Colonic mucosa (tissue), 4 donors: ENCODE results near the gene ANO2. TPM values are rescaled to one million over a fixed set of nuclear protein-coding genes. Genes with fewer than 3 reads are reported as not detected.

Experiments
- DNase-seq: peaks from one replicate; pipeline ENCODE4 v3.0.0-alpha.2; 2020
- H3K27ac ChIP-seq: fragments of 200-600 bp; one replicate; pipeline ENCODE4 v1.8.0; 2021
- H3K27me3 ChIP-seq: fragments of 200-600 bp; one replicate; pipeline ENCODE4 v1.8.0; 2021
- H3K36me3 ChIP-seq: fragments of 200-600 bp; one replicate; pipeline ENCODE4 v1.8.0; 2021
- H3K4me1 ChIP-seq: fragments of 200-600 bp; one replicate; pipeline ENCODE4 v1.8.0; 2021; ENCODE audit warnings: mild to moderate bottlenecking
- H3K4me3 ChIP-seq: fragments of 200-600 bp; one replicate; pipeline ENCODE4 v1.8.0; 2021
- H3K9ac ChIP-seq, 2 donors: one replicate each; pipeline ENCODE4 v1.7.0; 2013; ENCODE audit warnings: control low read depth in 2 of 2, low read depth in 2 of 2, low read length in 2 of 2
- H3K9me3 ChIP-seq: fragments of 200-600 bp; one replicate; pipeline ENCODE4 v1.8.0; 2021
- intact Hi-C: fragments of 100-400 bp; cut with DNase I; formaldehyde crosslinking; loops from one replicate; pipeline ENCODE4 v1.14.1; 2022
- total RNA-seq, 2 donors: library from RNA; stranded (reverse); fragmentation: NEBNext Ultra II Directional in 1 of 2; extraction: Animal tissue kit (Norgen Biotek cat#: 25700) in 1 of 2; gene quantifications; one replicate each; pipeline ENCODE4 v1.2.1, GENCODE V29; 2021
- TF ChIP-seq, protein P1 (sequence below): fragments of 200-600 bp; IDR thresholded peaks from one replicate; pipeline ENCODE4 v1.8.0; 2022; ENCODE audit warnings: antibody characterized with exemption, mild to moderate bottlenecking
- donor health status: healthy.
- donor health status: DM: no; HTN: no; CAD: no.
- donor health status: DM: no; HTN: no; CAD: no.

Gene ANO2
- total RNA-seq, 2 donors from 2014 or later: 1.1 to 2.2 TPM

DNA sequence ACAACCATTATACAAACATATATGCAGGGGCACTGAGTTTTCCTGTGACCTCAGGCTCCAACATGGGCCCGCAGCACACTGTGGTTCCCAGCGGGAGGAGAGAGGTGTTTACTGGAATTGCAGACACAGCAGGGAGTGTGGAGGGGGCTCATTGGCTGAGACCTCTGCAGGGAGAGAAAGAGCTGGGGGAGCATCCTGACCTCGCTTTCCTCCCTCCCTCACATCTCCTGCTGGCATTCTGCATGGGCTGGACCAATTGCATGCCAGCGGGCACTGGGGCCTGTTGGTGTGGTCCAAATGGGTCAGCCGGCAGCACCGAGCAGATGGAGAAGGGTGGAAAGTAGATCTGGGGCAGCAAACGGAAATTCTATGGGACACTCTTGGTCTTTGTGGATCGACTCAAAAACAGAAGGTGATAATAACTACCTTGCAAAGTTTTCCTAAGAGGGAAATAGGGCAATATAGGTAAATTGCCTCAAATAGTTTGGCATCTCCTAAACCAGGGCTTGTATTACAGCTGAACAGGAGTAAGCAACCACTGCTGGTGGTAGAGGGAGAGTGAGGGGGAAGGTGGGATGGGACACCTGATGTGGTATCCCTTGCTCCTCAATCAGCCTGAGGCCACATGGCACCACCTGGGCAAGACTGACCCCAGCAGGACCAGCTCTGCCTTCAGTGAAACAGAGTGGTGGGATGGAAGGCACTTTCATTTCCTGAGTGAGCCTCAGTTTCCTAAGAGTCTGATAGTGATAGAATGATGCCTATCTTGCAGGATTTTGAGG lies 426.3 kb downstream of the ANO2 start:
- no peak for DNase-seq
- Histone ChIP-seq H3K27me3 (no peaks in the 10 kb centered on the region), H3K4me3 (no peak overlapping the region), H3K9me3 (no peaks in the 10 kb centered on the region), H3K36me3 (no peaks in the 10 kb centered on the region), H3K9ac (no peak overlapping the region), H3K27ac (no peak overlapping the region), H3K4me1 (no peaks in the 10 kb centered on the region)
- TF ChIP-seq, protein P1, sequence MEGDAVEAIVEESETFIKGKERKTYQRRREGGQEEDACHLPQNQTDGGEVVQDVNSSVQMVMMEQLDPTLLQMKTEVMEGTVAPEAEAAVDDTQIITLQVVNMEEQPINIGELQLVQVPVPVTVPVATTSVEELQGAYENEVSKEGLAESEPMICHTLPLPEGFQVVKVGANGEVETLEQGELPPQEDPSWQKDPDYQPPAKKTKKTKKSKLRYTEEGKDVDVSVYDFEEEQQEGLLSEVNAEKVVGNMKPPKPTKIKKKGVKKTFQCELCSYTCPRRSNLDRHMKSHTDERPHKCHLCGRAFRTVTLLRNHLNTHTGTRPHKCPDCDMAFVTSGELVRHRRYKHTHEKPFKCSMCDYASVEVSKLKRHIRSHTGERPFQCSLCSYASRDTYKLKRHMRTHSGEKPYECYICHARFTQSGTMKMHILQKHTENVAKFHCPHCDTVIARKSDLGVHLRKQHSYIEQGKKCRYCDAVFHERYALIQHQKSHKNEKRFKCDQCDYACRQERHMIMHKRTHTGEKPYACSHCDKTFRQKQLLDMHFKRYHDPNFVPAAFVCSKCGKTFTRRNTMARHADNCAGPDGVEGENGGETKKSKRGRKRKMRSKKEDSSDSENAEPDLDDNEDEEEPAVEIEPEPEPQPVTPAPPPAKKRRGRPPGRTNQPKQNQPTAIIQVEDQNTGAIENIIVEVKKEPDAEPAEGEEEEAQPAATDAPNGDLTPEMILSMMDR: no peak
- intact Hi-C loops: no loop called here

DNA sequence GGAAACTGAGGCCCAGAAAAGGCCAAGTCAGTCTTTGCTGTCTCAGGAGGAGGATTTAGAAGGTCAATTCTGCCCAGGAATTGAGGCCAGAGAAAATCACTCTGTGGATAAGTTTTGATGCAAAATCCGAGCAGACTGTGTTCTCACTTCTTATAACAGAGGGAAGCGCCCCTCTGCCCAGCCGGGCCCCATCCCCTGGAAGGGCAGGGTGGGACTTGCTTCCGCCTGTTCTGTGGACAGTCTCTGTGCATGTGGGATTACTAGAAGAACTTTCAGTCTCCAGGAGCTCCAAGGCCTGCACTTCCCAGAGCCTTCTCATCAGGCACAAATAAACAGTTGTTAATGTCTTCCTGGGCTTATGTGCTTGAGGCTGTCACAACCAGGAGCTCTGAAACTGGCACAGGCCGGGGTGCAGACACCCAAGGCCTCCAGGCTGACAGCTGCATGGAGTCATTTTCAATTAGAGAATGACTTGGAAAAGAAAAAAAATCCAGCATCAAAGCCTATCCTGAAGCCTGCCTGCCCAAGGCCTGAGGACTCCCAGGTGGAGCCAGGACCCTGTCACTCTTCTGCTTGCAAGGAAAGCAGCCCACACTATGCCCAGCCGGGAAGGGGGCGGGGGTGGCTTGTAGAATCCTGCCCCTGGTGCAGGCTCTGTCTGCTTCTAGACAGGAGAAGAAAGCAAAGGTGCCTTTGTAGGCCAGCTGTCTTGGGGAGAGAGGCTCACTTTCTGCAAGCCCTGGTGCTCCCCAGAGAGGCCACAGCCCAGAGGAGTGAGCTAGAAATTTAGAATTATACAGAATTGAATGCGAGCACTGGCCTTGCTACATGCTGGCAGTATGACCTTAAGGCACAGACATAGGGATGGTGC lies 428.5 kb downstream of the ANO2 start:
- Histone ChIP-seq H3K4me1 (no peaks in the 10 kb centered on the region), H3K27ac (no peak overlapping the region), H3K36me3 (no peaks in the 10 kb centered on the region), H3K9me3 (no peaks in the 10 kb centered on the region), H3K9ac (no peak overlapping the region), H3K4me3 (no peak overlapping the region), H3K27me3 (no peaks in the 10 kb centered on the region)
- intact Hi-C loops: no loop called here
- no peak for DNase-seq
- TF ChIP-seq, protein P1: no peak

DNA sequence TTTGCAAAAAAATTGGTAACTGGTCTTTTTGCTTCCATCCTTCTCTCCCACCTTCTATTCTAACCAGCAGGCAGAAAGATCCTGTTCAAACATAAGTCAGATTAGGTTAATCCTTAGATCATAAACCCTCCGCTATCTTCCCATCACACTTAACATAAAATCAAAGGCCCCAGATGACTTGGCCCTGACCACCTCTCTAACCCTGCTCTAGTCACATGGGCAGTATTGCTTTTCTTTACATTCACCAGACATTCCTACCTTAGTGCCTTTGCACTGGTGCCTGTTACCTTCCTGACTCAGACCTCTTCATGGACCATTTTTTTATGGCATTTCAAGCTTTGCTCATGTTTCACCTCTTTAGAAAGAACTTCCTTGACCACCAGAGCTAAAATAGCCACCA lies 429.6 kb downstream of the ANO2 start:
- intact Hi-C loops: no loop called here
- Histone ChIP-seq H3K27me3 (no peaks in the 10 kb centered on the region), H3K4me3 (no peak overlapping the region), H3K36me3 (no peaks in the 10 kb centered on the region), H3K4me1 (no peaks in the 10 kb centered on the region), H3K9ac (no peak overlapping the region), H3K9me3 (no peaks in the 10 kb centered on the region), H3K27ac (no peak overlapping the region)
- DNase-seq: no peak
- TF ChIP-seq, protein P1: no peak

DNA sequence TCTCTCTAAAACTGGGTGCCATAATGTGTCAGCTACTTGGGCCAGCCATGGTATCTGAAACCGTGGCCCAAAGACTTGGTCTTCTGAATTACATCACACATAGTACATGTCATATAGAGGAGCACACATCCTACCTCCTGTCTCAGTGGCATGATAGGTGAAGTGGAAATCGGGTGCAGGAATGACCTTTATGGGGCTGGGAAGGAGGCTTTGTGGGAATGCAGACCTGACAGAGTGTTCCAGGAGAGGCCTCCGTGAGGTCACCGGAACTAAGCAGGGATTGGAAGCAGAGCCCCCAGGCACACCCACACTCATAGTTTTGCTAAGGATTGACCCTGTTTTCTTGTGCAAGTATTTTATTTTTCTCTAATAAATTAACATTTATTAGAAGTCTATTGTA lies 430.5 kb downstream of the ANO2 start:
- no peaks in the 10 kb centered on the region for H3K9me3 ChIP-seq
- no peak overlapping the region for H3K27ac ChIP-seq
- no peak overlapping the region for H3K9ac ChIP-seq
- intact Hi-C loops: no loop called here
- H3K4me3 ChIP-seq: no peak overlapping the region
- no peaks in the 10 kb centered on the region for H3K36me3 ChIP-seq
- TF ChIP-seq, protein P1: no peak
- H3K4me1 ChIP-seq: no peaks in the 10 kb centered on the region
- no peaks in the 10 kb centered on the region for H3K27me3 ChIP-seq
- no peak for DNase-seq

DNA sequence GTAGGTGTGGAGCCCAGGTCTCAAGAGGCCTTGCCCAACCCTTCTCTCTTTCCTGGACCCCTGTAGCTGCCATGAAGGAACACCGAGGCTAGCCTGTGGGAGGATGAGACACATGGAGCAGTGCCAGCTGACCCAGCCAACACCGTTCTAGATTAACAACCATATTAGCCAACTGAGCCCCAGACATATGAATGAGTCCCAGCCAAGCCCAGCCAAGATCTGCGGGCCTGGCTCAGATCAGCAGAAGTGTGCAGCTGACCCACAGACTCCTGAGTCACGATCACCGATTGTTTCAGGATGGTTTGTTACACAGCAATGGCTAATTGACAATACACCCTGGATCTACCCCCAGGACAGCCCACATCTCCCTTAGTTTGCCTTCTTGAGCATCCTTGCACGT lies 431.0 kb downstream of the ANO2 start:
- Histone ChIP-seq H3K9ac (no peak overlapping the region), H3K36me3 (no peaks in the 10 kb centered on the region), H3K27me3 (no peaks in the 10 kb centered on the region), H3K9me3 (no peaks in the 10 kb centered on the region), H3K4me3 (no peak overlapping the region), H3K27ac (no peak overlapping the region), H3K4me1 (no peaks in the 10 kb centered on the region)
- DNase-seq: no peak
- TF ChIP-seq, protein P1: no peak
- intact Hi-C loops: no loop called here
